UCSD-AML1 (cell line): Measurements from ENCODE around the gene SMIM3.

Experiments
- DNase-seq: peaks from one replicate; lab custom pipeline; 2025; ENCODE audit not compliant: unreplicated experiment; lab: John Stamatoyannopoulos, UW

Gene SMIM3

DNA sequence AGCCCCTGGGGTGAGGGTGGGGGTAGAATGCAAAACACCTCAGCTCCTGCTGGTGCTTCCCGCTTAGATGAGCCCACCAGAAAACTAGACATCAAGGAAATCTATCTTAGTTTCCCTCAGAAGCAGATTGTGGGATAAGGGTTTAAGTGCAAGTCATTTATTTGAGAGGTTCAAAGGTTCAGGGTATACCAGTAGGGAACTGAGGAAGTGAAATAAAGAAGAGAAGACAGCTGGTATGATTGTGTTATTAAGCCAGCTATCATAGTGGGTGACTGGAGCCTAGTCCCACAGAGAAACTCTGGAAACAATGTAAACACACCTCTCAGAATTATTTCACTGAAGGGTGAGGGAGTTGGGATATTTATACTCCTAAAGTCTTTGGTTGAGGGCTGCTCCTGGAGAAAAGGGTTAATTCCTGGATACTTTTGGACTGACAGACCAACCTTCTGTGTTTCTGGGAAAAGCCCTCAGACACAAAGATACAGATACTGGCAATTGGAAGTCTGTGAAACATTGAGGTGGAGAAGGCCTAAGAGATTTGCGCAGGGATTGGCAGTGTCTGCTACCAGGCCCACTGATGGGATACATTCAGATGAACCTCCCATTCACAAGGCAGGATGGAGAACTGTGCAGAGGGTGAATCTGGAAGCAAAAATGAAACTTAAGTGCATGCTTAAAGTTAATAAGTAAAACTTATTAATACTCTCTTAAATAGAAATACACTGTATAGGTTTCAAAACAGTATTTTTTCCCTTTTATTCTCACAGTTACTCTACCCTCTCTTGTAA, 13.4 kb upstream of the SMIM3 start:
- DNase-seq, result no peak

DNA sequence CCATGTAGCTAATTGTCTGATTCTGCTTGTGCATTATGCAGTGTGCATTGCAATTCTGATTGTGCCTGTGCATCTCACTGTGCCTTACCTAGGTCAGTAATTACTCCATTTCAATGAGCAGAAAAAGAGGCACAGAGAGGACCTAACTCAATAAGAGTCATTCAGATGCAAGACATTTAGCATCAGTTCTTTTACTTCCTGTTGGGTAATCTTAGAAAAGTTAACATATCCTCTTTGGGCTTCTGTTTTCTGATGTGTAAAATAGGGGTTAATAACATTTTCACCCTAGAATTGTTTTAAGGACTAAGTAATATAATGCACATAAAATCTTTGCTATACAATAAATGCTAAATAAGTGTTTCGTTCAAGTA, 12.8 kb upstream of the SMIM3 start:
- DNase-seq, result no peak

DNA sequence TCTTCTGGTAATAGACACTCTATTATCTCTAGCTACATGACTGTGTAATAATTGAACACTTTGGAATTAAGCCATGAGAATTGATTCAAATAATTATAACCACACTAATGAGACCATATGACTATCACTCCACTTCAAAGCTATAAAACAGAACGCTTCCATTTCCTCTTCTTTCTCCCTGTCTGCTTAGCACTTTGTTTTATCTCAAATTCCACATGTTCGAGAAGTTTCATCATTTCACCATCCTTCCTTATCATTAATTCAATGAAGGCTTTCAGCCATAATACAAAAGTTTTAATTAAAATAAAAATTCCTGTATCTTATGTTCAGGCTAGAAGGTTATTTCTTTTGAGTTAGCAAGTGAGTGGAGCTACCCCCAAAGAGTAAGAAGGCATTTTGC, 12.3 kb upstream of the SMIM3 start:
- DNase-seq, result no peak

DNA sequence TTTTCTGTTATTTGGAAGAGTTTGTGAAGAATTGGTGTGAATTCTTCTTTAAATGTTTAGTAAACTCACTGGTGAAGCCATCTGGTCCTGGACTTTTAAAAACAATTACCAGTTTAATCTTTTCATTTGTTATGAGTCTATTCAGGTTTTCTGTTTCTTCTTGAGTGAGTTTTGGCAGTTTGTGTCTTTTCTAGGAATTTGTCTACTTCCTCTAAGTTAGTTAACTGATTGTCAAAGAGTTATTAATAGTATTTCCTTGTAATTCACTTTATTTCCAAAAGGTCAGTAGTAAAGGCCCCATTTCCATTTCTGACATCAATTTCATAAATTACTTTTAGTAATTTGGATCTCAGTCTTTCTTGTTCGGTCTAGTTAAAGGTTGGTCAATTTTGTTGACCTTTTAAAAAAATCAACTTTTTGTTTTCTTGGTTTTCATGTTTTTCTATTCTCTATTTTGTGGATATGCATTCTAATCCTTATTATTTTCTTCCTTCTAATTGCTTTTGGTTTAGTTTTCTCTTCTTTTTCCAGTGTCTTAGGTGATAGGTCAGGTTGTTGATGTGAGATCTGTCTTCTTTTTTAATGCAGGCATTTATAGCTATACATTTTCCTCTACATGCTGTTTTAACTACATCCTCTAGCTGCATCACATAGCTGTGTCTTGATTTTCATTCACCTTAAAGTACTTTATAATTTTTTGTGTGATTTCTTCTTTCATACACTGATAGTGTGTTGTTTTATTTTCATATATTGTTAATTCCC, 7.3 kb upstream of the SMIM3 start:
- DNase-seq, result no peak

DNA sequence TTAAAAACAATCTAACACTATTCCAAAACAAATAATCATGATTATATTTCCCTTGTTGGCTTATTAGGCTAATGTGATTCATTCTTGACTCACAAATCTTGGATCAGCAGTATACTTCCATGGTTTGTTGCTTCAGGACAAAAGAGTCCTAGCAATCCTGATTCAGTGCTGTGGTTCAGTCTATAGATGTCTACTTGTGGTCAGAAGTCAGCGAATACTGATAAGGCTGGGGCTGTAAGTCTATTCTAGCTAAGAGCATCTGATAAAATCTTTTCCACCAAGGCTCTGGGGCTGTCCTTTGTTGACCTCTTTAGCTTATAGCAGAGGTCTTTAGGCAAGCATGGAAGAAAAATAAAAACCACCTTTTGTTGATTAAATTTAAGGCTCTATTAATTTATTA, 4.4 kb upstream of the SMIM3 start:
- DNase-seq, result no peak

DNA sequence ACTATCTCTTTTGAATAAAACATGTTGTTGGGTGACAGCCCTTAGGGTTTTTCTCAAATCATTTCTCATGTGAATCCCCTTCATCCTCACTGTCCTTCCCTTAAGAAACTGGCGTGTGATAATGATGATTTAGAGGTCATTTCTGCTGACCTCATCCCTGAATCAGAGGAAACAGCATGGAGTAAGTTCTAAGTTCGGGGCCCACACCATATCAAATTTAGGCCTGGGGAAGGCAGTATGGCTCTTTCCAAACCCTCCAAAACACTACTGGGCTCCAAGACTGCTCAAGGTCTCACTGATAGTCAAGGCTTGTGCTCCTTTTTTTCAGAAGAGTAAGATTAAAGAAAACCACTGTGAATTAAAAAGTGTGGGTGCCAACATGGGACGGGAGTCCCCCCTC, 872 bp upstream of the SMIM3 start:
- DNase-seq, result no peak

DNA sequence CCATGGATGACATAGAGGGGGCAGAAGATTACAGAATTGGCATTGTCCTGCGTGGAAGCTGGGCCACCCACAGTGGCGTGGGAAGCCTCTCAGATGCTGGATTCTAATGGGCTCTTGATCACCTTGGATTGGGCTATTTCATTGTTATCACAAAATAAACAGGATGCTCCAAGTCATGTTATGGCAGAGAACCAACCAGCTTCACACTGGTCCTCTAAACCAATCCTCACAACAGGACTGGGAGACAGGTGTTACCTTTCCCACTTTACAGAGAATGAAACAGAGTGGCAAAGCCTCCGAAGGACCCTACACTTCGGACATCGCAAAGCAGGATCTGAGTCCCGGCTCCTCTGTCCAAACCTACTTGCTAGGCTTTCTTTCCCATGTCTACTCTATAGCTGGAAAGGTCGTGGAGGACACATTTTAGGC, 455 bp upstream of the SMIM3 start:
- DNase-seq, result no peak

DNA sequence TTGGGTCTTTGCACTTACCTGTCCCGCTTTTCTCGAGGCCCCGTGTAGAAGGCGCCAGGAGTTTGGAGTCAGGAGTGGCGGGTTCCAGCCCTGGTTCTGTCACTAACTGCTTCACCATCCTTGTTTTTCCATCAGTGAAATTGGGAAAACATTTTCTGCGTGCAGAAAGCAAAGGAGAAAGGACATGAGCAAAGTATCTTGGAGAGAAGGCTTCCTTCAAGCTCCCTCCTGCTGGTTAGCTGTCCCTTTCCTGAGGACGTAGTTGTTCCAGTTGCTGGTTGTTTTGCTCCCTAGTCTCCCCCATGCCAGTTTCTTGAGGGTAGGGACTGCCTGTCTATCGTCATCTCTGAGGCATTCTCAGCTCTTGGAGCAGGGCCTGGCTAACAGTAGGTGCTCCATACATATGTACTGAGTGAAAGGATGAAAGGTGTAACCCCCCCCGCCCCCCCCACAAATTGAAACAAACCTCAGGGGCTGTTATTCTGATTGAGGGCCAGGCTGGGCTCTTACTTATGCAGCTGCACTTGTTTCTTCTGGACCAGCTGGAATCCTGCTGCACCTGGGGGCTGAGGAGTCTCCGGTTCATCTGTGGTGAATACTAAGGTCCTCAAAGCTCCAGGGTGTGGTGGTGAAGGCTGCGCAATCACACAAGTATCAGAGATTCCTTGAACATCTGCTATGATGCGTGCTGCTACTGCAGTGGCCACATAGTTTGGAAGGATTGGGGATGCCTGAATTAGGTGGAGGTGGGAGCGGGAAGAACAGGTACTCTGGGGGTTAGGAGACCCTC, 1.0 kb downstream of the SMIM3 start:
- DNase-seq, result no peak

DNA sequence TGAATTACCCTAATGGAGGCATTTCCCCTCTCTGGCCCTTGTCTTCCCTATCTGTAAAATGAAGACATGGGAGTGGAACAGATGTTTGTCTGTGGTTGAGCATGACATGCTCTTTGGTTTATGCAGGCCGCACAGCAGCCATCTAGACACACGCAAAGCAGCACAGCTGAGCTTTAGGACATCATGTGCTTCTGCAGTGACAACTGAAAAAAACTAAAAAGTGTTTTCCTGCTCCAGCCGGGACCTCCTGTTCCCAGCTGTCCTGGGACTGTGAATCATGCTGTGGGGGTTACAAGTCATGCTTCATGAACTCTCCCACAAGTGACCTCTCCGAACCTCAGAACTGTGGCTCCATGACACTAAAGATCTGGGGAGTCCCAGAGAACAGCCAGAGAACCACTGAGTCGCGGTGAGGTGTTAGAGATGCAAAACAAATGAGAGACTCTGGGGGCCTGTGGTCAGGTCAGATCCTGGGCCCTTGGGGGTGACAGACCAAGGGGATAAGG, 1.7 kb downstream of the SMIM3 start:
- no peak for DNase-seq

DNA sequence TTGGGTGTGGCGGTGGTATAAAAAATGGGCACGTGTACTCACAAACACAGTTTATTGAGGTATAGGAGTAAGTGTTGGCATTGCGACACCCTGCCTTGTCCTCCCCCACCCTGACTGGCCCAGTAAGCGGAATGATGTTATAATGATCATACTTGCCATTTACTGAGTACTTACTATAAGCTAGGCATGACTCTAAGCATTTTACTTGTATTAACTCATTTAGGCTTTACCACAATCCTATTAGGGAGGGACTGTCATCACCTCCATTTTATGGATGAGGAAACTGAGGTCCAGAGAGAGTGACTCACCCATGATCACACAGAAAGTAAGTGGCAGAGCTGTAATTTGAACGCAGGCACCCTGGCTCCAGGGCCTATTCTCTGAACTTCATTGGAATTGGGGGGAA, 2.3 kb downstream of the SMIM3 start:
- no peak for DNase-seq

DNA sequence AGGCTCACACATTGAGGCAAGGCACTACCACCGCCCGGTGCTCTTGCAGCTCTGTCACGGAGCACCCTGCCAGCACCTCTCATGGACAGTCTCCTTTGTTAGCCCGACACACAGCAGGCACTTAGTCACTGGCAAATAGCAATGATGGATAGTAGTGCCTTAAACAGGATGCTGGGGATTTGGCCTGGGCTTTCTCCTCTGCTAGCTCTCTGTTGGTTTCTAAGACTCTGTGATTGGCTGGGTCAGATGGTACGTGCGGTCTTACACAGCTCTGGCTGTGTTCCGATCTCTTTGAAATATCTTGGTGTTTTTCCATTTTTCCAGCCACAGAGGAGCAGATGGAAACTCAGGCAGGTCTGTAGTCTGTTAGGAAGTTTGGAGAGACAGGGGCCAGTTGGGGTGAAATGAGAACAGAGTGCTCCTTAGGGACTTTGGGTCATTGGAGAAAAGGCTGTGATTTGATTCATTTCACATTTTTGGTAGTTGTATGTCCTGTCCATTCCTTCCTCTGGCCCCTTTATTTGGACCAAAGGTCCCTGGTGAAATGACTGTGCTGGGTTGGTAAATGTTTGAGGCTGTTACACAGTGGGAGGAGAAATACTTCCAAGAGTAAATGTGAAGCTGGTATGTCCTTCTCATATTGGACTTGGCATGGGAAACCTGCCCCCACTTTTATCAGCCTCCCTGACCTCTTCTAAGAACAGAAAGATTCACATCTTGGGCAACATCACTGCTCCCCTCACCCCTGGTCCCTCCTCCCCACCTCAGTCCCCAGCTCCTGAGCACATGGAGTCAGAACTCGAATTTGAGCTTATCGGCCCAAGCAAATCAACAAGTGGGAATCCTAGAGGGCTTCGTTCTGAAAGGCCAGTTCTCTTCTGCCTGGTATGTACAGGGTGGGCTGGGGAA, 3.4 kb downstream of the SMIM3 start:
- no peak for DNase-seq

DNA sequence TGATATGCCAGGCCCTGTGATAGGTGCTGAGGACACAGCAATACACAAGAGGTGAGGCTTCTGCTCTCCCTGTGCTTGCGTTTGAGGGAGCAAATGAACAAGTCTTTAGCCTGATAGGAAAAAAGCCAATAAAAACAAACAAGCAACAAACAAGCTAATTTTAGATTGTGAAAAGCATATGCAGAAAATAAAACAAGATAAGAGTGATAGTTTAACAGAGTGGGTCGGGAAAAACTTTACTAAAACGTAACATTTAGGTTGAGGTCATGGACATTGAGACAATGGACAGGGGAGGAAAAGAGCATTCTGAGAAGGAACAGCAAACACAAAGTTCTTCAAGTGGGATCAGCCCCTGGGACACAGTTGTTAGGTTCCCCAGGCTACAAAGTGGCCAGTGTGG, 4.3 kb downstream of the SMIM3 start:
- DNase-seq, result no peak

DNA sequence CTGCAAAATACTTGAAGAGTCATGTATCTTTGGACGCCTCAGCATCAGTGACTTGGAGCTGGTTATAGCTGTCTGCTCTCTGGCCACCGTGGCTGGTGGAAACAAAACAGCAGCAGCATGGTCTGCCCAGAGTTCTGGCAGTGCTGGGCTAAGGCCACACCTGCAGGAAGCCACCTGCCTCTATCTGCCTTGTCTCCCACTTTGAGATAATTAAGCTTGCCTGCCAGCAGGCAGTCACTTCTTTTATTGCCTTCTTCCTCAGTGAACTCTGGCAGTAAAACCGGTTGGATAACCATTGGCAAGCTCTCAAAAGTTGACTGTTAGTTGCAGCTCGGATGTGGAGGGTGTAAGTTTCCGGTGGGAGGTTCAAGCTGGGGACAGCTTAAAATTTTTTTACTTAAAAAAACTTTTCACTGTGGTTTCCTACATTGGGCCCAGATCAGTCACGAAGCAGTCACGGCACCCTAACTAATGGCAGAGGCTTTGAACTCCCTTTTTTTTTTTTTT, 4.9 kb downstream of the SMIM3 start:
- DNase-seq, result peak; percentile 62

DNA sequence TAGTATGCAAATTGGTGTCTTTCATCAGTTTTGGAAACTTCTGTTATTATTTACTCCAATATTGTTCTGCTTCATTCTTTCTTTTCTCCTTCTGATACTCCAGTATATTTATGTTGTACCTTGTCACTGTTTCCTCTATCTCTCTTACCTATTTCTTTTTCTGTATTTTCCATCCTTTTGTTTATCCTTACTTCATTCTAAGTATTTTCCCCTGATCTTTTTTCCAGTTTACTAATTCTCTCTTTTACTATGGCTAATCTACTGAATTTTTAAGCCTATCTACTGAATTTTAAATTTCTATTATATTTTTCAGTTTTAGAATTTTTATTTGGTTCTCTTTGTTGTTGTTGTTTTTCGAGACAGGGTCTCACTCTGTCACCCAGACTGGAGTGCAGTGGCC, 7.4 kb downstream of the SMIM3 start:
- DNase-seq, result no peak

DNA sequence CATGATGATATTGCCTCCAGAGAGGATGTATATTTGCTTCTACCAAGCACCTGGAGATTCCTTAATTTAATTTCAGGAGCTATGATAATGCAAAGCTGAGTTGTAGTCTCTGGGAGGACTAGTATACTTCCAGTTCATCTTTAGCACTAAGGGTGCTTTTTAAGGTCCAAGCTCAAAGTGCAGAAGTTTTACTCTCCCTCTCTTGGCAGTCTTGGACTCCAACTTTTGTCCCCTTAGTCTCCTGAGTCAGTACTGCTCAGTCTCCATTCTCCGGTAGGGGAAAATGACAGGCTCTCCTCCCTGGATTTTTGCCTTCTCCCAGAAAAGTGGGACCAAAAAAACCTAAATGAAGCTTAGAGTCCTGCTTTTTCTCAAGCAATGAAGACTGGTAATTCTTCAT, 8.3 kb downstream of the SMIM3 start:
- no peak for DNase-seq

DNA sequence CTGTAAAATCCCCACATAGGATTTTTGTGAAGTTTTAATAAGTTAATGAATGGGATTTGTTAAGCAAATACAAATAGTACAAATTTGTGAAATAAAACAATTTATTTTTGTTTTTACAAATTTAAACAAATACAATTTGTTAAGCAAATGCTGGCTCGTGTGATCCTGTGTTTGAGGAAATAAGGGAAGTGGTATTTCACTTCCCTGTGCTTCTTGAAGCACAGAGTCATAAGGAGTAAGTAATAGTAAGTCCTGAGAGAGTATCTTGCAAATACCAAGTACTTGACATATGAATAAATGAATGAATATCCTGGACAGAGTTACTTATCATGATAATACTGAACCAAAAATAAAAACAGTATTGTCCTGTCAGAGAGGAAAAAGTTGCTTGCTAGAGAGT, 9.1 kb downstream of the SMIM3 start:
- DNase-seq, result no peak

DNA sequence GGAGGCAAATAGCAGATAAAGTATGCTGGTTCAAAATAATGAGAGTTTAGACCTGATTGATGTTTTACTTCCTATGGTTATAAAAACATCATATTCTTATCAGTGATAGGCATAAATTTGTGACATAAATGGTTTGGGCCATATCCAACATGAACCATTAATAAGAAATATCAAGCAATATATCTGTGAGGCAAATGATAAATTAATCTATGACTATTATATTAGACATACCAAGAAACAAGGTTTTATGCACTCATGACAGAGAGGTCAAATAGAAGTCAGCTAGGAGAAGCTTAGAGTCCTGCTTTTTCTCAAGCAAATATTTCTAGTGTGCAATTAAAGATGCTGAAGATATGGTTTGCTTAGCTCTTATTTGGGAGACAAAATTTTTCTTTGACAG, 10.4 kb downstream of the SMIM3 start:
- no peak for DNase-seq

DNA sequence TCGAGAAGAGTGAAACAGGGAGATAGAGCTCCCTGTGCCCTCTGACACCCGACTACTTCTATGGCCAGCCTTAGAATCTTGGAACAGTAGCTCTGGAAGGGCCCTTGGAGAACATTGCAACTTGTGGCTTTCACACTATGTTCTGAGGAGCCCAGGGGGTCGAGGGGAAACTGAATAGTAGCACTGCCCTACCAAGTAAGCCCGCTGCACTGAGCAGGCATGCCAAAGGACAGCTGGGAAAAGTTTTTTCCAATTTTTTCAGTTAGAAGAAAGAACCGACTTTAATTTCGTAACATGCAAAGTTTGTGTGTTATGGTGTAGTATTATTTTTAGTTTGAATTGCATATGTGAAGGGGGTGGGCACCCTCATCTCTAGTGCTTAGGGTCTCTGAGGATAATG, 10.9 kb downstream of the SMIM3 start:
- DNase-seq, result no peak

DNA sequence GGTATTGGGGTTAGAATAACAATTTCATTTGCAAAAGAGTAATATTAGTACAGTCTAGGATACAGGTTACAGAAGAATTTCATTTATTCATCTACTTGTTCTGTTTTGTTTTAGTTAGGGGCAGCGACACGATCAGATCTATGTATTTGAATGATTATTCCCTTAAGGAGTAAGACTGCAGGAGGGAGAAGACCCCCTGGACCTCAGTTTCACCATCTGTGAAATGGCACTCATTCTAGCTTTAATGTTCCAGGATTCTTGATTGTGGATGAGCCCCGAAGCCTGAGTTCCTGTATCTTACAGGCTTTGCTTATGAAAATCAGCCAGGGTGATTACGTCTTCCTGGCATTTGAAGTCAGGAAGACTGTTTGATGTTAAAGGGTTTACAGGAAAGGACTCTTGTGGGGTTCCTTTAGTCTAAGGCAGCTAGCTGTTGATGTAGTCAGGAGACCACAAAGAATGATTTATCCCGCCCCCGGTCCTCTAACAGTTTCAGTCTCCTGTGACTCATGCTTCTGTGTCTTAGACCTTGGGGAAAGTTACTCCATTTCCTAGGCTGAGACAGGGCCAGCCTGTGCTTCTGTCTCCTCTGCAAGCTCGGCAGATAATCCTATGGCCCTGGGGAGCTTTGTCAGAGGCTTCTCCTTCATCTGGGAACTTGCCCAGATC, 11.5 kb downstream of the SMIM3 start:
- DNase-seq, result peak; percentile 59

DNA sequence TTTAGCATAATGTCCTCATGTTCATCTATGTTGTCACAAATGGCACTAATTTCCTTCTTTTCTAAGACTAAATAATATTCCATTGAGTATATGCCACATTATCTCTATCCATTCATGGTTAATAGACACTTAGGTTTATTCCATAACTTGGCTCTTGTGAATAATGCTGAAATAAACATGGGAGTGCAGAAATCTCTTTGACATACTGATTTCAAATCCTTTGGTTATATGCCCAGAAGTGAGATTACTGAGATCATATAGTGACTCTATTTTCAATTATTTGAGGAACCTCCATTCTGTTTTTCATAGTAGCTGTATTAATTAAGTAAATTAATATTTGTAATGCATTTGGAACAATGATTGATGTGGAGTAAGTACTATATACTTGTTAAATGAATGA, 13.0 kb downstream of the SMIM3 start:
- DNase-seq, result no peak
